ENCODE results near the gene CASP6.

CASP6 gene

GRCh38 chr4:109658871-109659410, 44.3 kb downstream of the CASP6 start:
- TF ChIP-seq CTCF (IDR thresholded peaks at IDR 0.05; ENCODE audit: borderline replicate concordance, control extremely low read depth, extremely low read depth, insufficient read depth, missing control alignments) = no peak
- in situ Hi-C loops (cut with MboI; ENCODE audit: low sequenced_read_pairs, unreplicated experiment) = no loop called here
- no peak for DNase-seq (ENCODE audit: low spot score)

GRCh38 chr4:109657854-109658418, 45.3 kb downstream of the CASP6 start:
- in situ Hi-C loops (cut with MboI; ENCODE audit: low sequenced_read_pairs, unreplicated experiment) = no loop called here
- TF ChIP-seq CTCF (IDR thresholded peaks at IDR 0.05; ENCODE audit: borderline replicate concordance, control extremely low read depth, extremely low read depth, insufficient read depth, missing control alignments) = no peak
- DNase-seq (ENCODE audit: low spot score) = no peak

DNA sequence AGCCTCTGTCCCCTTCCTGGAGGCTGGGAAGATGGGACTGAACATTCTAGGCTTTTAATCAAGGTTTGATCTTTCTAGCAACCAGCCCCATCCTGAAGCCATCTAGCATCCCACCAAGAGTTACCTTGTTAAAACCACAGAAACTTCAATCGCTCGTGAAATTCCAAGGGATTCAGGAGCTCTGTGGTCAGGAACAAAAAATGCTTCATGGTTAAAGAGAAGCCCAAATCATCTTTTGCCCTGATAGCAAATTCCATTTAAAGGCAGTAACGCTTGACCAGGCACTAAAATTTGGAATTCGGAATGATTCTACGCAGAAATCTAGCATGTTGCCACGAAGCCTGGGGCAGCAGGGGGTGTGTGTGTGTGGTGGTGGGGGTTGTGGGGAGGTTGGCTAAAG, 47.8 kb downstream of the CASP6 start:
- in situ Hi-C loops (cut with MboI; ENCODE audit: low sequenced_read_pairs, unreplicated experiment) = no loop called here
- no peak for TF ChIP-seq CTCF (IDR thresholded peaks at IDR 0.05; ENCODE audit: borderline replicate concordance, control extremely low read depth, extremely low read depth, insufficient read depth, missing control alignments)
- DNase-seq (ENCODE audit: low spot score) = no peak

GRCh38 chr4:109649872-109650271, 53.4 kb downstream of the CASP6 start:
- peak; percentile 59 for DNase-seq (ENCODE audit: low spot score)
- in situ Hi-C loops (cut with MboI; ENCODE audit: low sequenced_read_pairs, unreplicated experiment) = no loop called here
- no peak for TF ChIP-seq CTCF (IDR thresholded peaks at IDR 0.05; ENCODE audit: borderline replicate concordance, control extremely low read depth, extremely low read depth, insufficient read depth, missing control alignments)

DNA sequence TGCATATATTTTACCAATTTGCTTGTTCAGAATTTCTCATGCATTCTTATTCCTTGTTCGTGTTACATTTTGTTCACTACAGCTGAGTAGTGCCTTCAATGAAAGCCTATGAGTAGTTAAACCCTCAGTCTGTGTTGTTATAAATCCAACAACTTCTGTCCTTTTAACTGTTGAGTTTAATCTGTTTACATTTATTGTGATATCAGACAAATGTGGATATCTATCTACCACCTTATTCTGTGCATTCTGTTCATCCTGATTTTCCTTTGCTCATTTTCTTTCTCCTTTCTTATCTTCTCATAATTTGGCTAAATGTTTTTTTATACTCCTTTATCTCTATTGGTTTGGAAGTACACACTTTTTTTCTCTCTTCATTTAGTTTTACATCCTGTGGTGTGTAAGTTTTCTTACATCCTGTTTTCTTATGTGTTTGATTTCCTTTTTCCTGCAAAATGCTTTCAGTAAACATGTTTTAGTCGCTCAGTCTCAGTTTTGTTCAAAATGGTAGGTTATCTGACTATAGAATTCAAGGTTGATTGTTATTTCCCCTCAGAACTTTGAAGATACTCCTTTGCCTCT, 54.2 kb downstream of the CASP6 start:
- in situ Hi-C loops (cut with MboI; ENCODE audit: low sequenced_read_pairs, unreplicated experiment) = no loop called here
- TF ChIP-seq CTCF (IDR thresholded peaks at IDR 0.05; ENCODE audit: borderline replicate concordance, control extremely low read depth, extremely low read depth, insufficient read depth, missing control alignments) = no peak

DNA sequence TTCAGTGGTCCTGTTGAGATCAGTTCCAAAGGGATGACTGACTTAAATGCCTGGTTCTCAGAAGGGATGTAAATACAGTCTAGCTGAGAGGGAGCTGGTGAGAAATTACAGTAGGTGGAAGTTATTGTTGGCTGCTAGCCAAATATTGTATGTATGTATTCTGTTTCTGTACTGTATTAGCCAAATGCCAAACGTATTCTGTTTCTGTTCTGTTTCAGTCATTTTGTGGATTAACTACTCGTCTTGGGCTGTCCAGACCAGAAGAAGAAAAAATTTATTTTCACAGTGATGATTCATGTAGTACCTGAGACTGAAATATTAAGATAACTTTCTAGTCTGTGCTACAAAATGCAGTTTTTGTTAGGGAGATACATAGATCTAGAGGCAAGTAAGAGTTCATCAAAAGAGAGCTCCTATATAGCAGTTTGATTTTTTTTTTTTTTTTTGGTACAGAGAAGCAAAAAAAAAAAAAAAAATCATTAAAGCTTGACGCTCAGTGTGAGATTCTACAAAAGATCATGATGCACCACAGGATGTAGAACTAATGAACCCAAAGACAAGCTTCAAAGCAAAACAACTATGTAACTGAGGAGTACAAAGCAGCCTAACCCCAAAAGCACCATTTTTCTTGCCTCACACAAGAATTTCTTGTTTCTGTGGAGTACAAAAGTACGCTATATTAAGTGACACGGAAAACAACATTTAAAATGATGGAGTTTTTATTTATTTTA, 54.8 kb downstream of the CASP6 start:
- in situ Hi-C loops (cut with MboI; ENCODE audit: low sequenced_read_pairs, unreplicated experiment) = no loop called here
- peak; percentile 32 for DNase-seq (ENCODE audit: low spot score)
- no peak for TF ChIP-seq CTCF (IDR thresholded peaks at IDR 0.05; ENCODE audit: borderline replicate concordance, control extremely low read depth, extremely low read depth, insufficient read depth, missing control alignments)

More for the DNA sequence above, 54.2 kb downstream of the CASP6 start:
- no peak for DNase-seq (ENCODE audit: low spot score)

Data from GM13976 (cell line).